ENCODE measurements around the gene REV3L.
A peak's percentile ranks its signal among the peaks of the same experiment; 100 is the strongest.

- TF ChIP-seq CTCF (IDR thresholded peaks at IDR 0.05) (peak; percentile 60), ZFX (IDR thresholded peaks at IDR 0.05; ENCODE audit: borderline replicate concordance) (no peak)
Measured at GRCh38 chr6:111361648-111362047, 121.4 kb downstream of the REV3L start.
